HG03342 (cell line): Measurements from ENCODE around the gene IGF2R.
"Not testable (repeated sequence)": the region's sequence is repeated elsewhere in the genome, so short reads cannot be mapped to it uniquely, and the experiment has no call there.

Source experiments
- ATAC-seq: cut with Tn5 transposase; IDR thresholded peaks from one replicate; pipeline ENCODE4 v1.9.1; 2021; ENCODE audit warnings: mild to moderate bottlenecking, moderate library complexity; ENCODE audit not compliant: unreplicated experiment

IGF2R gene

GRCh38 chr6:159968295-159969203, at the start of gene IGF2R:
IGF2R (plus strand) TSS chr6:159969082; CDS start chr6:159969247, 165 bp downstream.
- ATAC-seq = peak; percentile 81

GRCh38 chr6:159919800-159920199, 49.1 kb upstream of the IGF2R start:
- ATAC-seq = no peak

GRCh38 chr6:159924150-159924549, 44.7 kb upstream of the IGF2R start:
- not testable (repeated sequence) for ATAC-seq

DNA sequence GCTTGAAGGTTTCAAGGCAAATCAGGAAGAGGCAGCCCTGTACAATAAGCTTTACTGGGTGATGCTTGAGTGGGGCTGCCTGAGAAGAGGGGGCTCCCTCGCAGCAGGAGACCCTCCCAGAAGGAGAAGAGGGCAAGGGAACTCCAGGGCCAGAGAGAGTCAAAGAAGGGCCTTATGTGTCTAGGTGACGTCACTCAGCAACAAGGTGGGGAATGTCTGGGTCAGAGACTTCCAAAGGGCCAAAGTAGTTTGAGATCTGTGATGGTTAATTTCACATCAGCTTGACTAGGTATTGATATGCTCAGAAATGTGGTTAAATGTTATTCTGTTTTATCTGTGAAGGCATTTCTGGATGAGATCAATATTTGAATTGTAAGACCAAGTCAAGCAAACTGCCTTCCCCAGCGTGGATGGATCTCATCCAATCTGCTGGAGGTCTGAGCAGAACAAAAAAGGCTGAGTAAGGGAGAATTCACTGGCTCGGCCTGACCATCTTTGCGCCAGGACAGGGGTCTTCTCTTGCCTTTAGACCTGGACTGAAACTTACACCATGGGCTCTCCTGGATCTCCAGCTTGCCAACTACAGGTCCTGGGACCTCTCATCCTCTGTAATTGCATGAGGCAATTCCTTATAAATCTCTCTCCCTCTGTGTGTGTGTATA, 42.2 kb upstream of the IGF2R start:
- ATAC-seq = no peak

DNA sequence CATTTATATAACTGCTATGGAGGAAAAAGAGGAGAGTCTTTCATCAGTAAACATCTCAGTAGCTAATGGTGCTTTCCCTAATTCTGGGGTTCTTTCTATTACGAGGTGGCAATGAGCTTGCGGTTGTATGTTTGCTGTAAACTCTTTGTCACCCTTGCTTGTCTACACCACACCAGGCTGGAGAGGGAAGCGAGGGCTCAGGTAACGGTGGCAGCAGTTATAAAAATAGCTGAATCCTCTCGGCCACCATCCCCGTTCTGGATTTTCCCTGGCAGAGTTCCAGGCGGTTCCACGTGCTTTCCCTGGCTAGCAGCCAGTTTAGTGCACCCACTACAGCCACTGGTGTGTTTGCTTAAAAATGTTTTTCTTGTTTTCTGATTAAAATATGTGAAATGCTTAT, 39.1 kb upstream of the IGF2R start:
- ATAC-seq = peak; percentile 38

DNA sequence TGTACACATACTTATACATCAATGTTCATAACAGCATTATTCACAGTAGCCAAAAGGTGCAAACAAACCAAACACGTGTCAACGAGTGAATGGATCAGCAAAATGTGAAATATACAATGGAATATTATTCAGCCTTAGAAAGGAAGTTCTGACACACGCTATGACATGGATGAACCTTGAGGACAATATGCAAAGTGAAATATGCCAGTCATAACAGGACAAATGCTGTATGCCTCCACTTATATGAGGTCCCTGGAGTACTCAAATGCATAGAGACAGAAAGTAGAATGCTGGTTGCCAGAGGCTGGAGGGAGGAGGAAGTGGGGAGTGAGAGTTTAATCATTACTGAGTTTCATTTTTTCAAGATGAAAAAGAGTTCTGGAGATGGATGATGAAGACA, 37.8 kb upstream of the IGF2R start:
- ATAC-seq = peak; percentile 92

DNA sequence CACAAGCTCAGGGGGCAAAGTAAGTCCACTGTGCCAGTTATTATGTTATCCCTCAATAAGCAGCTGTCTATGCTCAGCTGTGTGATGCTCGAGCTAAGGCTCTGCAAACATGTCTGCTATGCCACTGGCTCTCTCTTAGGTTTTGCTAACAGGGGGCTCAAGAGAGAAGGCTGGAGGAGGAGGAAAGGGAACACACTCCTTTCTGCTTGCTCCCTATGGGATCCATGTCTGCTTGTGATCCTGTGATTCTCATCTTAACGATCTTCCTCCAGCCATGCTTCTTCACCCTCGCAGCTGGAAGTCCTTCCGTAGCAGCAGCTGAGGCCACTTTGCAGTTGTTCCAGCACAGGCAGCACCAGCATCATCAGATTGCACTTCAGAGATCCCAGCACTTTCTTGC, 37.0 kb upstream of the IGF2R start:
- ATAC-seq = no peak

GRCh38 chr6:159933077-159933476, 35.8 kb upstream of the IGF2R start:
- no peak for ATAC-seq

GRCh38 chr6:159934181-159934580, 34.7 kb upstream of the IGF2R start:
- no peak for ATAC-seq

DNA sequence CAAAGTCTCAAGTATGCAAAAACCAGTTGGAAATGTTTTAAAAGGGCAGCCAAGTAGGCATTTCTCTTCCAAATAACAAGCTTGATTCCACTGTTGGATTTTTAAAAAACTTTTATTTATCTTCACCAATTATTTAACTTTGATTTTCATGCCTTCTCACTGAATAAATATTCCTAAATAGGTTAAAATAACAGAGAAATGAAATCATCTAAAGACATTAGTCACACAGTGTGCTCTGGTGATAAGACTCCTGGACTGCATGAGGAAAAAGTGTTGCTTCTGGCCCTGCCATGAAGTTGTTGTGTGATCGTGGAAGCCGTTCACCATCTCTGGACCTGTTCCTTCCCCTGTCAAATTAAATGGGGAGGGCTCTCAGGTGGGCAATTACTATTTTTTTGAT, 33.8 kb upstream of the IGF2R start:
- no peak for ATAC-seq

GRCh38 chr6:159935633-159936032, 33.2 kb upstream of the IGF2R start:
- ATAC-seq = no peak

DNA sequence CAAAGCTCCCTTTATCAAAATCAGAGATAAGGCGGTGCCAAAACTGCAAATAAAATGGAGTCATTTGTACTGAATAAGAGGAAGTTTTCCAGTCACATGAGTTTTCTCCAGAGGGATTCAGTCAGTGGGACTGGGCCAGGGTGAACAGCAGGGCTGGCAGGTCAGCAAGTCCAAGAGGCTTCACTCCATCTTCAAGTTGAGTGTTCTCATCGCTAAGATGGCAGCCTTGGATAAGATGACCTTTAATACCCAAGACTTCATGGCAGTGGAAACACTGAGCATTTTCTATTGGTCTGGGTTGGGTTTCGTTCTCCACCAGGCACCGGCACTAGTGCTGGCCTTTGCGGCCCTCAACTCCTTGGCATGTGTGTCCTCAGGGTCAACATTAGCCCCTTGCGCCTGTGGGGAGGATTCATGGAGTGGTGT, 29.3 kb upstream of the IGF2R start:
- ATAC-seq = no peak

DNA sequence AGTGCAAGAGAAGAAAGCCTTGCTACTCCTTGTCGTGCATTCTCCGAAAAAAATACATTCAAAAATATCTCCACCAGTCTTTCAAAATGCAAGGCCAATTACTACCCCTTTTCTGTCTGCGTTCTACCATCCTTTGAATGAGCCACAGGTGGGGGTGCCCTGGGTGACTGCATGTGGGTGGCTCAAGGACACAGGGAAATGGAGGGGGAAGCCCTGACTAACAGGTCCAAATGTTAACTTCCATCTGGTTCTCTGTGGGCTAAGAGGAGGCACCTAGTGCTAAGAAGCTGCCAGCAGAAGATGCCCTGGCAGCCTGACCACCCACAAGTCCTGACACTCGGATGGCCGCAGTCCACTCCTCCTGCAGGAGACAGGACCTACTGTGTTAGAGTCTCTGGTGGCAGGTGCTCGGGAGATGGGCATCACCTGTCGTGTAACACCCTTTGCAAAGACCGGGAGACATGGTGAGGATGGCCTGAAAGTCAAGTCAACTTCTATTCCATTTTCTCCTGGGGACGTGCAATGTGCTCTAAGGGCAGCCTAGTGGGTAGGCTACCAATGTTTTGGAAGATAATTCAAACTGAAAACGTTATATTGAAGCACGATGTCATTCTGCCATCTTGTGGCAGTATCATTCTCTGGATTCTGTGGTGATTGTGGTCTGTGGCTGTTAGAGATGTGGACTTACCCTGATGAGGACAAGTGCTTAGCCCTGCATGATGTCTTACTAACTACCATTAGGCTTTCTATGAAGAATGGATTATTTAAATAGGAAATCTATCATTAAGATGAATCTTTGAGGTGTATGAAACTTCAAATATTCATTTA, 27.4 kb upstream of the IGF2R start:
- ATAC-seq = peak; percentile 93

DNA sequence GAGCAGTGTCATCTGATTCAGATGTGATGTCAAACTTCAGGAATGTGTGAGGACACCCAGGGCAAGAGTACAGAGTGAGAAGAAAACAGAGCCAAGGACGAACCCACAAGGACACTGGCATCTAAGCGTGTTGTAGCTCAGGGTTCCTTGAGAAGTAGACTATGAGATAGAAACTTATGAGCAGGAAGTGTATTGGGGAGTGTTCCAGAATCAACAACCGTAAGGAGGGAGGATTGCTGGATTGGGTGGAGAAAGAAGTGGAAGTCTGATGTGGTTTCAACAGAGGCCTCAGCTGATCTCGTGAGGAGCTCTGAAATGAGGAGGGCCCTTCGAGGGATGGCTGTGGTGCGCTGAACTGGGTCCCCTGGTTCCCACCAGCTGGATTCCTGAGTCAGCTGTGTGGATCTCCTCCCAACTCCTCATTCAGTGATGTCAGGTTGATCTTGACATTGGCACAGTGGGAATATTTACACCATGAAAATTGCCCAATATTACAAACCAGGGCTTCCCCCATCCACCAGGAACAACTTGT, 25.7 kb upstream of the IGF2R start:
- no peak for ATAC-seq

GRCh38 chr6:159943968-159944598, 24.8 kb upstream of the IGF2R start:
- no peak for ATAC-seq

DNA sequence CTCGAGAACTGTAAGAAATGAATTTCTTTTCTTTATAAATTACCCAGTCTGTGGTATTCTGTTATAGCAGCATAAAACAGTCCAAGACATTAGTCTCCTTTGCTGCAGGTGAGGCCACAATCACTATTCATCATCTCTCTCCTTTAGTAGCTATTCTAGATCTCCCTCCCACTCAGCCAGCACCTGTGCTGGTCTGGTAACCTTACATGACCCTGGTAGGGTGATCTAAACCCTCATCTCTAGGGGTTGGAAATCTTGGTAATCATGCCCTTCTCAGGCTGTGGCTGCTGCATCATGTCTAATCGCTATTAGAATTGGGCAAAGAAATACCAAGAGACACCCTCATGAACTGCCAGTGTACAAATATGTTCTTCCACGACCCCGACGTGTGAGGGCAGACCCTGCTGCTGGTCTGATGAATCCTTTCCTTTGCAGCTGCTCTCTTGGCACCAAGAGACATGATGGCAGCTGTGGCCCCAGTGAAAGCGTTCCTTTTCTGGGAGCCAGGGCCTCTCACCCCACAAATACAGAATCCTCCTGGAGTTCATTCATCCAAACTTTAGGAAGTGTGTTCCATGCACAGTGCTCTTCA, 23.0 kb upstream of the IGF2R start:
- no peak for ATAC-seq

GRCh38 chr6:159946912-159947311, 22.0 kb upstream of the IGF2R start:
- ATAC-seq = no peak

DNA sequence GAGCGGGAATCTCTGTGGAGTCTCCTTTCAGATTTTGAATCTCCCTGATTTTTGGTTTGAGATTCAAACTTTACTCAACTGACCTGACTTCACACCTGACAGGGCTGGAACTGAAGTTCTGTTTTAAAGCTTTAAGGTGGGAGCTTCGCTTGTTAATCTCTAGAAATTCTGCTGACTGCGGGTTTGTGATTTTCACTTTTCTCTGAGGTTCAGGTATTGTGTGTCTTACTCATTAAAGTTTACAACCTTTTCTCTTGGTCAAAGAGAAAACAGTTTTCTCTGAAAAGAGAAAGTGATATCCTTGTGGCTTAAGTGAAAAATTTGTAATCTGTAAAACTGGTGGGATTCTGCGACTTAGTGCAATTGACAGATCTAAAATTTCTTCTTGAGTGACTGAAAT, 20.7 kb upstream of the IGF2R start:
- ATAC-seq = no peak

DNA sequence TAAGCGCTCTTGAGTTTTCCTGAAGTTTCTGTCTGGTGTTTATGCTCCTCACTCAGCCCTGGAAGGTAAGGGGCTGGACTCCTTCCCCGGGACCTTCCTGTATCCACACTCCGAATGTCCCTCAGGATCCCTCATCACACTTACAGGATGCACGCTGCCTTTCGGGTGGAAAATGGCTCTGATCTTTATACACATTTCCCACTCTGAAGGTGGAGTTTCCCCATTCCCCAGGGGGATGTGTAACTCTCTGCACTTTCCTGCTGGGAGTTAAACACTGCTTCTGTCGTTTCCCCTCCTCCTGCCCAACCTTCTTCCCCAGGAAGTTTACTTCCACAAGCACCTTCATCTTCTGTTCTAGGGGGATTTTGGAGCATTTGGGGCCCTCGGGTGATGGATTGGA, 17.1 kb upstream of the IGF2R start:
- ATAC-seq = no peak

DNA sequence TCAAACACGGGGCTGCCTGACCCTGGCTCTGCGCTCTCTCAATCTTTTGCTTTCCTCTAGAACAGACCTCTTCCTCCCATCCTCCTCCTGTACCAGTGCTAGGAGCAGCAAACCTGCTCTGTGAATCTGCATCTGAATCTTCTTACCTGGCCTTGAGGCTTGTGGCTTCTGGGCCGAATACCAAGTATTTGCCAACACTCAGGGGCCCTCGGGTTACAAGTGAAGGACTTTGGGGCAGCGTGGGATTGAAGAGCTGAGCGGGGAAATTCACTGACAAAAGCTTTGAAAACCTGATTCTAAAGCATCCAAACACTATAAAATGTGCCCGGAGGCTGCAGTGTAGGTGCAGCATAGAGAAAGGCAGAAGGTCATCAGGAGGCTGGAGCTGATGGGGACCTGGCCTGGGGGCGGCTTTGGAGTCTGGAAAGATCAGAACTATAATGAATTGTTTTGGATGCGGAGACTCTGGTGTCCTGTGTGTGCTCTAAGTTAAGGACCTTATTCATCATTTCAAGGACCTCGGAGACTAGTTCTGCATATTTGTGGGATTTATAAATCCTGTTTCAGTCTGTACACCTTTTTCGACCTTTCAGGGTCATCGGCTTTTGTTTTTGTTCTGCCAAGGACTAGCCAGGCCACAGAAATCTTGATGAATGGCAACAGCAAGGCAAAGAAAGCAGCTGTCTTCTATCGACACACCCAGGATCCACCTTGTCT, 16.4 kb upstream of the IGF2R start:
- no peak for ATAC-seq
